ENCODE measurements around the gene FNDC3B.

The FNDC3B gene

GRCh38 chr3:172157564-172158258 is 118.3 kb downstream of the FNDC3B start:
- H3K4me3 ChIP-seq (ENCODE audit: low read length) = no peak overlapping the region
- no peaks in the 10 kb centered on the region for H3K36me3 ChIP-seq (ENCODE audit: insufficient read depth, low read length)
- no peak overlapping the region for H3K27ac ChIP-seq (ENCODE audit: low read depth, low read length)
- WGBS = 93% methylated on average over 3 of the region's 3 CpGs
- H3K27me3 ChIP-seq (ENCODE audit: insufficient read depth, low read length) = no peaks in the 10 kb centered on the region
- H3K9me3 ChIP-seq (ENCODE audit: insufficient read depth, low read depth, low read length) = no peaks in the 10 kb centered on the region
- H3K4me1 ChIP-seq (ENCODE audit: insufficient read depth, low read length) = peaks cover 68% of the 10 kb centered on the region
- H3K9ac ChIP-seq (ENCODE audit: low read depth, low read length) = no peak overlapping the region

DNA sequence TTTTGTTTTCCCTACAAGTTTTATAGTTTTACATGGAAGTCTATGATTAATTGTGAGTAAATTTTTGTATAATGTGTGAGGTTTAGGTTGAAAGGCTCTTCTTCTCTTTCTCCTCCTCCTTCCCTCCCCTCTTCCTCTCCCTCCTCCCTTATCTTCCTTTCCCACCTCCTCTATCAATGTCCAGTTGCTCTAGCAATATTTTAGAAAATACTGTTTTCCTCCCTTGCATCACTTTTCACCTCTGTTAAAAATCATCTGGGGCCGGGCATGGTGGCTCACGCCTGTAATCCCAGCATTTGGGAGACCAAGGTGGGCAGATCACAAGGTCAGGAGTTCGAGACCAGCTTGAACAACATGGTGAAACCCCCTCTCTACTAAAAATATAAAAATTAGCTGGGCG is 119.4 kb downstream of the FNDC3B start:
- H3K9me3 ChIP-seq (ENCODE audit: insufficient read depth, low read depth, low read length) = no peaks in the 10 kb centered on the region
- no peak overlapping the region for H3K4me3 ChIP-seq (ENCODE audit: low read length)
- H3K4me1 ChIP-seq (ENCODE audit: insufficient read depth, low read length) = peaks cover 59% of the 10 kb centered on the region
- H3K9ac ChIP-seq (ENCODE audit: low read depth, low read length) = no peak overlapping the region
- H3K36me3 ChIP-seq (ENCODE audit: insufficient read depth, low read length) = no peaks in the 10 kb centered on the region
- whole genome bisulfite sequencing = 94% methylated on average over 4 of the region's 4 CpGs
- H3K27me3 ChIP-seq (ENCODE audit: insufficient read depth, low read length) = no peaks in the 10 kb centered on the region
- H3K27ac ChIP-seq (ENCODE audit: low read depth, low read length) = no peak overlapping the region

- no peak overlapping the region; the same call in 1 of the 2 replicates for H3K27ac ChIP-seq (ENCODE audit: low read depth, low read length)
- H3K9ac ChIP-seq (ENCODE audit: low read depth, low read length) = no peak overlapping the region
- no peak overlapping the region for H3K4me3 ChIP-seq (ENCODE audit: low read length)
- WGBS = 90% methylated on average over 1 of the region's 1 CpG
- no peaks in the 10 kb centered on the region for H3K27me3 ChIP-seq (ENCODE audit: insufficient read depth, low read length)
- peaks cover 55% of the 10 kb centered on the region for H3K4me1 ChIP-seq (ENCODE audit: insufficient read depth, low read length)
- H3K36me3 ChIP-seq (ENCODE audit: insufficient read depth, low read length) = no peaks in the 10 kb centered on the region
- H3K9me3 ChIP-seq (ENCODE audit: insufficient read depth, low read depth, low read length) = no peaks in the 10 kb centered on the region
Observed at GRCh38 chr3:172159376-172159775, 120.0 kb downstream of the FNDC3B start.

- WGBS = 46% methylated on average over 4 of the region's 4 CpGs
- Histone ChIP-seq H3K27me3 (ENCODE audit: insufficient read depth, low read length) (no peaks in the 10 kb centered on the region), H3K9ac (ENCODE audit: low read depth, low read length) (no peak overlapping the region), H3K27ac (ENCODE audit: low read depth, low read length) (peak overlapping the region; percentile 22; the same call in 1 of the 2 replicates), H3K9me3 (ENCODE audit: insufficient read depth, low read depth, low read length) (no peaks in the 10 kb centered on the region), H3K36me3 (ENCODE audit: insufficient read depth, low read length) (no peaks in the 10 kb centered on the region), H3K4me3 (ENCODE audit: low read length) (no peak overlapping the region), H3K4me1 (ENCODE audit: insufficient read depth, low read length) (peaks cover 48% of the 10 kb centered on the region)
Observed at GRCh38 chr3:172159962-172160538, 120.7 kb downstream of the FNDC3B start.

GRCh38 chr3:172161133-172161789 is 121.9 kb downstream of the FNDC3B start:
- H3K9ac ChIP-seq (ENCODE audit: low read depth, low read length) = no peak overlapping the region
- no peak overlapping the region for H3K4me3 ChIP-seq (ENCODE audit: low read length)
- H3K4me1 ChIP-seq (ENCODE audit: insufficient read depth, low read length) = peaks cover 43% of the 10 kb centered on the region
- 88% methylated on average over 4 of the region's 4 CpGs for WGBS
- no peaks in the 10 kb centered on the region for H3K36me3 ChIP-seq (ENCODE audit: insufficient read depth, low read length)
- no peak overlapping the region for H3K27ac ChIP-seq (ENCODE audit: low read depth, low read length)
- H3K9me3 ChIP-seq (ENCODE audit: insufficient read depth, low read depth, low read length) = no peaks in the 10 kb centered on the region
- H3K27me3 ChIP-seq (ENCODE audit: insufficient read depth, low read length) = no peaks in the 10 kb centered on the region

DNA sequence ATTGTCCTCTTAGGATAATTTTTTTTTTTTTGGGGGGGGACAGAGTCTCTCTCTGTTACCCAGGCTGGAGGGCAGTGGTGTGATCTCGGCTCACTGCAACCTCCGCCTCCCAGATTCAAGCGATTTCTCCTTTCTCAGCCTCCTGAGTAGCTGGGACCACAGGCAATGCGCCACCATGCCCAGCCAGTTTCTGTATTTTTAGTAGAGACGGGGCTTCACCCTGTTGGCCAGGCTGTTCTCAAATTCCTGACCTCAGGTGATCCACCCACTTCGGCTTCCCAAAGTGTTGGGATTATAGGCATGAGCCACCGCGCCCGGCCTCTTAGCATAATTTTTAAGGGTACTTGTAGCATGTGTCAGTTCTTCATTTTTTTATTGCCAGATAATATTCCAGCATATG is 122.6 kb downstream of the FNDC3B start:
- H3K9me3 ChIP-seq (ENCODE audit: insufficient read depth, low read depth, low read length) = no peaks in the 10 kb centered on the region
- H3K27ac ChIP-seq (ENCODE audit: low read depth, low read length) = no peak overlapping the region
- H3K27me3 ChIP-seq (ENCODE audit: insufficient read depth, low read length) = no peaks in the 10 kb centered on the region
- H3K4me3 ChIP-seq (ENCODE audit: low read length) = no peak overlapping the region
- peaks cover 39% of the 10 kb centered on the region for H3K4me1 ChIP-seq (ENCODE audit: insufficient read depth, low read length)
- 94% methylated on average over 9 of the region's 9 CpGs for WGBS
- H3K9ac ChIP-seq (ENCODE audit: low read depth, low read length) = no peak overlapping the region
- H3K36me3 ChIP-seq (ENCODE audit: insufficient read depth, low read length) = no peaks in the 10 kb centered on the region

- Histone ChIP-seq H3K27me3 (ENCODE audit: insufficient read depth, low read length) (no peaks in the 10 kb centered on the region), H3K9me3 (ENCODE audit: insufficient read depth, low read depth, low read length) (no peaks in the 10 kb centered on the region), H3K9ac (ENCODE audit: low read depth, low read length) (no peak overlapping the region), H3K27ac (ENCODE audit: low read depth, low read length) (no peak overlapping the region), H3K4me3 (ENCODE audit: low read length) (no peak overlapping the region), H3K4me1 (ENCODE audit: insufficient read depth, low read length) (peaks cover 28% of the 10 kb centered on the region), H3K36me3 (ENCODE audit: insufficient read depth, low read length) (no peaks in the 10 kb centered on the region)
- 96% methylated on average over 3 of the region's 3 CpGs for WGBS
Observed at GRCh38 chr3:172163320-172163719, 123.9 kb downstream of the FNDC3B start.

DNA sequence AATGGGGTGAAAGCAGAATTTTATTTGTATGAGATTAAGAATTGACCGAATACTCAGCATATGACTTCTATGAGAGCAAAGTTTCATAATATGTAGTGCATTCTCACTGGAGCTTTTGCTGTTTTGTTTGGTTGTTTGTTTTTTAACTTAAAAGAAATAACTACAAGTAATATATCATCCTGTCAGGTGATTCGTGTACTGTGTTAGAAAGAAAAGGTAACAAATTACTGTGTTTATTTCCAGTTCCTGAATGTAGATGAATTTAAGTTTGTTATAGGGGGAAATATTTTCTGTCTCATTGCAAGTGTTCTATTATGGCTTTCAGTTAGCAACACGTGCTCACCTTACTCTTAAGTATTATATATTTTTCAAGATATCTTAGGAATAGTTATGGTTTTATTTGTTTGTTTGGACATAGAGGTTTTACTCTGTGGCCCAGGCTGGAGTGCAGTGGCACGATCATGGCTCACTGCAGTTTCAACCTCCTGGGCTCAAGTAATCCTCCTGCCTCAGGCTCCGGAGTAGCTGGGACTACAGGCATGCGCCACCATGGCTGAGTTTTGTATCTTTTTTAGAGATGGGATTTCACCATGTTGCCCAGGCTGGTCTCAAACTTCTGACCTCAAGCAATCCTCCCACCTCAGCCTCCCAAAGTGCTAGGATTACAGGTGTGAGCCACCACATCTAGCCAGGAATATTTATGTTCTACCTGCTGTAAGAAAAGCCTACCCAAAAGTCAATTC is 125.4 kb downstream of the FNDC3B start:
- no peak overlapping the region for H3K4me3 ChIP-seq (ENCODE audit: low read length)
- no peak overlapping the region for H3K27ac ChIP-seq (ENCODE audit: low read depth, low read length)
- H3K36me3 ChIP-seq (ENCODE audit: insufficient read depth, low read length) = no peaks in the 10 kb centered on the region
- no peak overlapping the region for H3K9ac ChIP-seq (ENCODE audit: low read depth, low read length)
- no peaks in the 10 kb centered on the region for H3K27me3 ChIP-seq (ENCODE audit: insufficient read depth, low read length)
- peaks cover 31% of the 10 kb centered on the region for H3K4me1 ChIP-seq (ENCODE audit: insufficient read depth, low read length)
- 85% methylated on average over 5 of the region's 6 CpGs for WGBS
- no peaks in the 10 kb centered on the region for H3K9me3 ChIP-seq (ENCODE audit: insufficient read depth, low read depth, low read length)

- H3K27ac ChIP-seq (ENCODE audit: low read depth, low read length) = no peak overlapping the region
Observed at GRCh38 chr3:172166261-172166660, 126.9 kb downstream of the FNDC3B start.

DNA sequence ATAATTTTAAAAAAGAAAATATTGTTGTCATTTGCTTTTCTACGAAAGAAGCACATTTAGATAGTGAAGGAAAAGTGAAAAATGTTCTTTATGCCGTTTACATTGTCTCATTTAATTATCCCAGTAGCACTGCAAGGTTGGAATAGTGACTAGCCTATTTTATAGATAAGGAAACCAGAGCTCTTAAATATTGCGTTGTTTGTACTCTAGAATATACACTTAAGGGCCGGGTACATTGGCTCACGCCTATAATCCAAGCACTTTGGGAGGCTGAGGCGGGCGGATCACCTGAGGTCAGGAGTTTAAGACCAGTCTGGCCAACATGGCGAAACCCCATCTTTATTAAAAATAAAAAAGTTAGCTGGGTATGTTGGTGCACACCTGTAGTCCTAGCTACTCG is 127.5 kb downstream of the FNDC3B start:
- Histone ChIP-seq H3K4me3 (ENCODE audit: low read length) (no peak overlapping the region), H3K27ac (ENCODE audit: low read depth, low read length) (no peak overlapping the region), H3K27me3 (ENCODE audit: insufficient read depth, low read length) (no peaks in the 10 kb centered on the region), H3K4me1 (ENCODE audit: insufficient read depth, low read length) (peaks cover 38% of the 10 kb centered on the region), H3K36me3 (ENCODE audit: insufficient read depth, low read length) (no peaks in the 10 kb centered on the region), H3K9me3 (ENCODE audit: insufficient read depth, low read depth, low read length) (no peaks in the 10 kb centered on the region), H3K9ac (ENCODE audit: low read depth, low read length) (no peak overlapping the region)
- 98% methylated on average over 9 of the region's 9 CpGs for WGBS

More at GRCh38 chr3:172166261-172166660, 126.9 kb downstream of the FNDC3B start:
- WGBS = 94% methylated on average over 6 of the region's 6 CpGs
- Histone ChIP-seq H3K9ac (ENCODE audit: low read depth, low read length) (no peak overlapping the region), H3K36me3 (ENCODE audit: insufficient read depth, low read length) (no peaks in the 10 kb centered on the region), H3K4me3 (ENCODE audit: low read length) (no peak overlapping the region), H3K27me3 (ENCODE audit: insufficient read depth, low read length) (no peaks in the 10 kb centered on the region), H3K9me3 (ENCODE audit: insufficient read depth, low read depth, low read length) (no peaks in the 10 kb centered on the region), H3K4me1 (ENCODE audit: insufficient read depth, low read length) (peaks cover 32% of the 10 kb centered on the region)

Measured in HUES64 (cell line).